Endothelial cell of umbilical vein (primary cell): ENCODE measurements around the gene RNF169.

Source experiments
- EZH2 ChIP-seq: IDR thresholded peaks from 2 replicates; pipeline ENCODE4 v1.6.1; 2012; ENCODE audit warnings: borderline replicate concordance, low read depth, mild to moderate bottlenecking, moderate library complexity, low read length, inconsistent platforms; ENCODE audit not compliant: severe bottlenecking
- FOS ChIP-seq: IDR thresholded peaks from 2 replicates; pipeline ENCODE4 v1.6.1; 2011; ENCODE audit warnings: mild to moderate bottlenecking, low read length, moderate library complexity, borderline replicate concordance; ENCODE audit not compliant: insufficient read depth
- POLR2A ChIP-seq: IDR thresholded peaks from 2 replicates; pipeline ENCODE4 v1.6.1; 2012; ENCODE audit warnings: low read depth, mild to moderate bottlenecking, control low read depth, low read length
- POLR2AphosphoS5 ChIP-seq: IDR thresholded peaks from 2 replicates; pipeline ENCODE4 v1.6.1; 2012; ENCODE audit warnings: low read depth, mild to moderate bottlenecking, control low read depth, low read length, moderate library complexity; ENCODE audit not compliant: insufficient read depth
- TF ChIP-seq, protein P1 (sequence below), 2 donors: IDR thresholded peaks; 1 replicate in 1 of 2; 2 replicates in 1 of 2; pipeline ENCODE4 v1.5.1; 2011; ENCODE audit warnings: low read length in 2 of 2, mild to moderate bottlenecking in 2 of 2, moderate library complexity in 2 of 2, control low read depth in 1 of 2, inconsistent platforms in 1 of 2, low read depth in 1 of 2; ENCODE audit not compliant: insufficient read depth in 1 of 2; ENCODE audit errors: extremely low read depth in 1 of 2
- TF ChIP-seq, protein P2 (sequence below): IDR thresholded peaks from 2 replicates; pipeline ENCODE4 v1.6.1; 2011; ENCODE audit not compliant: insufficient read depth, insufficient read length

DNA sequence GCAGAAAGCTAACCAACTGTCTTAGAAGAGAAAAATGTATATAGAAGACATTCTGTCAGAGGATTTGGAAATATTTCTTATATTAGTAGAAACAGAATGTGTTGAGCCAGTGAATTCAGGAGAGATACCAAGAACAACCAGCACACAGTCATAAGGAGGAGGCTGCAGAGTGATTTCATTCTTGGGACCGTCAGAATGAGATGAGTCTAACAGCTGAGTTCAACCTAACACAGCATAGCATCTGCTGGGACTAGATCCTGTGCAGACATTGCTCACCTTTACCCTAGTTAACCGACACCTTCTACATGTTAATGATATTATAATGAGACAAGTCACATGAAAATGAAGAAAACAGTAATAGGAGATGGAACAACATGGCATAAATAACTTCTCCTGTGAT, 114.8 kb downstream of the RNF169 start:
- TF ChIP-seq EZH2, result no peak
- TF ChIP-seq, protein P1, sequence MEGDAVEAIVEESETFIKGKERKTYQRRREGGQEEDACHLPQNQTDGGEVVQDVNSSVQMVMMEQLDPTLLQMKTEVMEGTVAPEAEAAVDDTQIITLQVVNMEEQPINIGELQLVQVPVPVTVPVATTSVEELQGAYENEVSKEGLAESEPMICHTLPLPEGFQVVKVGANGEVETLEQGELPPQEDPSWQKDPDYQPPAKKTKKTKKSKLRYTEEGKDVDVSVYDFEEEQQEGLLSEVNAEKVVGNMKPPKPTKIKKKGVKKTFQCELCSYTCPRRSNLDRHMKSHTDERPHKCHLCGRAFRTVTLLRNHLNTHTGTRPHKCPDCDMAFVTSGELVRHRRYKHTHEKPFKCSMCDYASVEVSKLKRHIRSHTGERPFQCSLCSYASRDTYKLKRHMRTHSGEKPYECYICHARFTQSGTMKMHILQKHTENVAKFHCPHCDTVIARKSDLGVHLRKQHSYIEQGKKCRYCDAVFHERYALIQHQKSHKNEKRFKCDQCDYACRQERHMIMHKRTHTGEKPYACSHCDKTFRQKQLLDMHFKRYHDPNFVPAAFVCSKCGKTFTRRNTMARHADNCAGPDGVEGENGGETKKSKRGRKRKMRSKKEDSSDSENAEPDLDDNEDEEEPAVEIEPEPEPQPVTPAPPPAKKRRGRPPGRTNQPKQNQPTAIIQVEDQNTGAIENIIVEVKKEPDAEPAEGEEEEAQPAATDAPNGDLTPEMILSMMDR (IDR thresholded peaks at IDR 0.05; ENCODE audit: extremely low read depth in 1 of 2, insufficient read depth in 1 of 2, low read depth in 1 of 2, low read length in 2 of 2), result no peak
- TF ChIP-seq POLR2A, result no peak
- TF ChIP-seq FOS, result no peak
- TF ChIP-seq, protein P2, sequence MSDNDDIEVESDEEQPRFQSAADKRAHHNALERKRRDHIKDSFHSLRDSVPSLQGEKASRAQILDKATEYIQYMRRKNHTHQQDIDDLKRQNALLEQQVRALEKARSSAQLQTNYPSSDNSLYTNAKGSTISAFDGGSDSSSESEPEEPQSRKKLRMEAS, result no peak
- no peak for TF ChIP-seq POLR2AphosphoS5
